Neural progenitor cell (in vitro differentiated cells): ENCODE results near the gene RPH3AL. TPM values are rescaled to one million over a fixed set of nuclear protein-coding genes. Genes with fewer than 3 reads are reported as not detected.

Experiments used
- DNase-seq: peaks from one replicate; pipeline ENCODE4 v3.0.0-alpha.2; 2016; ENCODE audit warnings: low spot score
- H2AFZ ChIP-seq: fragments of 200-600 bp; sonication (generic); replicated peaks from 2 replicates; pipeline ENCODE4 v1.6.1; 2016; ENCODE audit warnings: antibody characterized with exemption
- H3F3A ChIP-seq: fragments of 200-600 bp; sonication (generic); 2 replicates; pipeline ENCODE4 v1.6.1; 2016; ENCODE audit warnings: antibody characterized with exemption, low read depth
- H3K27ac ChIP-seq: fragments of 200-600 bp; sonication (generic); 2 replicates; pipeline ENCODE4 v1.5.1; 2016; ENCODE audit warnings: mild to moderate bottlenecking
- H3K27me3 ChIP-seq: fragments of 200-600 bp; sonication (generic); 2 replicates; pipeline ENCODE4 v1.6.1; 2016; ENCODE audit warnings: mild to moderate bottlenecking, moderate library complexity
- H3K36me3 ChIP-seq: fragments of 200-600 bp; sonication (generic); 2 replicates; pipeline ENCODE4 v1.5.1; 2016
- H3K4me1 ChIP-seq: fragments of 200-600 bp; sonication (generic); 2 replicates; pipeline ENCODE4 v1.6.1; 2016; ENCODE audit warnings: mixed run types
- H3K4me2 ChIP-seq: fragments of 200-600 bp; sonication (generic); 2 replicates; pipeline ENCODE4 v1.6.1; 2016
- H3K4me3 ChIP-seq: fragments of 200-600 bp; sonication (generic); 2 replicates; pipeline ENCODE4 v1.5.1; 2016
- H3K79me2 ChIP-seq: fragments of 200-600 bp; sonication (generic); 2 replicates; pipeline ENCODE4 v1.6.1; 2016; ENCODE audit warnings: low read depth
- H3K9ac ChIP-seq: fragments of 200-600 bp; sonication (generic); 2 replicates; pipeline ENCODE4 v1.6.1; 2016
- H3K9me3 ChIP-seq: fragments of 200-600 bp; sonication (generic); 2 replicates; pipeline ENCODE4 v1.5.1; 2016; ENCODE audit warnings: low read depth
- H4K20me1 ChIP-seq: fragments of 200-600 bp; sonication (generic); 2 replicates; pipeline ENCODE4 v1.6.1; 2016; ENCODE audit warnings: low read depth
- H3K27ac Mint-ChIP-seq: 3 replicates; pipeline ENCODE4 v1.8.0; 2021; ENCODE audit warnings: mixed read lengths
- H3K27me3 Mint-ChIP-seq: 2 replicates; pipeline ENCODE4 v1.8.0; 2022; ENCODE audit warnings: low read depth, mild to moderate bottlenecking, inconsistent platforms, moderate library complexity, mixed read lengths; ENCODE audit not compliant: insufficient read depth
- H3K36me3 Mint-ChIP-seq: 3 replicates; pipeline ENCODE4 v1.8.0; 2021; ENCODE audit warnings: mixed read lengths
- H3K4me1 Mint-ChIP-seq: 3 replicates; pipeline ENCODE4 v1.8.0; 2021; ENCODE audit warnings: mixed read lengths
- H3K4me3 Mint-ChIP-seq: 3 replicates; pipeline ENCODE4 v1.8.0; 2021; ENCODE audit warnings: mild to moderate bottlenecking, moderate library complexity, mixed read lengths
- H3K9me3 Mint-ChIP-seq: 3 replicates; pipeline ENCODE4 v1.8.0; 2020; ENCODE audit warnings: mixed read lengths
- EZH2 ChIP-seq: fragments of 200-600 bp; sonication (generic); IDR thresholded peaks from 2 replicates; pipeline ENCODE4 v1.6.1; 2017; ENCODE audit warnings: antibody characterized with exemption, mild to moderate bottlenecking, moderate library complexity
- EZH2phosphoT487 ChIP-seq: fragments of 200-600 bp; sonication (generic); IDR thresholded peaks from 2 replicates; pipeline ENCODE4 v1.6.1; 2017; ENCODE audit warnings: antibody characterized with exemption
- total RNA-seq: library from RNA; depleted of rRNA; stranded (reverse); fragments of >200 nt; gene quantifications from 2 replicates; pipeline ENCODE4 v1.2.3, GENCODE V29; 2015; ENCODE audit warnings: low replicate concordance
- TF ChIP-seq, protein P1 (sequence below): fragments of 200-600 bp; sonication (generic); IDR thresholded peaks from 2 replicates; pipeline ENCODE4 v1.5.1; 2017; ENCODE audit warnings: antibody characterized with exemption, mild to moderate bottlenecking

Gene RPH3AL
- total RNA-seq, 1 donor from 2014 or later: 7.5 TPM

DNA sequence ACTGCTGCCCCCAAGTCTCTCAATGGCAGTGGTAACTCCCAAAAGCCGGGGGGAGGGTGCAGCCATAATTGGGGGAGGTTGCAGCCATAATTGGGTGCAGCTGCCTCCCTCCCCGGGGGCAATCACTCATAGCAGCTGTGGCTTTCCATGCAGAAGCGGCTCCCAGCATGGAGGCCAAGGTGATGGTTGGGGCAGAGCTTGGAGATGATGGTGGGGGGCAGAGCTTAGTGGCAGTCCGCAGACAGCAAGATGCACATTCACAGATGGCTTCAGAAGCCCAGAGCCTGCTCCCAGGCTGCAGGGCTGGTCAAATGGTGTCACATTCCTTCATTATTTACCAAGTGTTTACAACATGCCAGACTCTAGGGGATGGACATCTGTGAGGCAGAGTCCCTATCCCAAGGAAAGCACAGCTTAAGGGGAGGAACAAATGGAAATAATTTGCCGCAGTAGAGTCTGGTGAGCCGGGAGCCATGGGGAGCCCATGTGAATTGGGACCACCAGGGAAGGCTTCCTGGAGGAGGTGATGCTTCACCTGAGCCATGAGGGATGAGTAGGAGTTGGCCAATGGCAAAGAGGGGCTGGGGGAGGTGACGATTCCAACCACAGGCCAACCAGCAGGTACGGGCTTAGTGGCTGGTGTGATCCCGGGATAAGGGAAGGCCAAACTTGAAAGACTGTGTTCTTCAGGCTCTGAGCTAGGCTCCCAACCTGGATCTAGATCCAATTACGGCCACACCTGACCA, 179.3 kb downstream of the RPH3AL start:
- no peak overlapping the region for H3K4me3 Mint-ChIP-seq

GRCh38 chr17:172401-172800, 180.2 kb downstream of the RPH3AL start:
- Histone ChIP-seq H3K27me3 (peaks cover 9% of the 10 kb centered on the region), H2AFZ (no peak overlapping the region), H3K9ac (no peak overlapping the region), H3F3A (no peaks in the 10 kb centered on the region), H3K4me1 (no peaks in the 10 kb centered on the region), H4K20me1 (no peaks in the 10 kb centered on the region), H3K4me3 (no peak overlapping the region), H3K79me2 (no peaks in the 10 kb centered on the region), H3K36me3 (no peaks in the 10 kb centered on the region), H3K27ac (no peak overlapping the region), H3K4me2 (no peak overlapping the region), H3K9me3 (no peaks in the 10 kb centered on the region)
- DNase-seq: no peak
- Mint-ChIP-seq H3K36me3 (no peaks in the 10 kb centered on the region), H3K4me3 (no peak overlapping the region), H3K27me3 (peaks cover 10% of the 10 kb centered on the region), H3K9me3 (peaks cover 4% of the 10 kb centered on the region), H3K4me1 (peaks cover 2% of the 10 kb centered on the region), H3K27ac (peak overlapping the region; percentile 50)
- TF ChIP-seq, protein P1, sequence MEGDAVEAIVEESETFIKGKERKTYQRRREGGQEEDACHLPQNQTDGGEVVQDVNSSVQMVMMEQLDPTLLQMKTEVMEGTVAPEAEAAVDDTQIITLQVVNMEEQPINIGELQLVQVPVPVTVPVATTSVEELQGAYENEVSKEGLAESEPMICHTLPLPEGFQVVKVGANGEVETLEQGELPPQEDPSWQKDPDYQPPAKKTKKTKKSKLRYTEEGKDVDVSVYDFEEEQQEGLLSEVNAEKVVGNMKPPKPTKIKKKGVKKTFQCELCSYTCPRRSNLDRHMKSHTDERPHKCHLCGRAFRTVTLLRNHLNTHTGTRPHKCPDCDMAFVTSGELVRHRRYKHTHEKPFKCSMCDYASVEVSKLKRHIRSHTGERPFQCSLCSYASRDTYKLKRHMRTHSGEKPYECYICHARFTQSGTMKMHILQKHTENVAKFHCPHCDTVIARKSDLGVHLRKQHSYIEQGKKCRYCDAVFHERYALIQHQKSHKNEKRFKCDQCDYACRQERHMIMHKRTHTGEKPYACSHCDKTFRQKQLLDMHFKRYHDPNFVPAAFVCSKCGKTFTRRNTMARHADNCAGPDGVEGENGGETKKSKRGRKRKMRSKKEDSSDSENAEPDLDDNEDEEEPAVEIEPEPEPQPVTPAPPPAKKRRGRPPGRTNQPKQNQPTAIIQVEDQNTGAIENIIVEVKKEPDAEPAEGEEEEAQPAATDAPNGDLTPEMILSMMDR: no peak
- TF ChIP-seq EZH2: no peak
- no peak for TF ChIP-seq EZH2phosphoT487

More for the DNA sequence above, 179.3 kb downstream of the RPH3AL start:
- no peak for DNase-seq
- no peaks in the 10 kb centered on the region for H4K20me1 ChIP-seq
- H3K4me2 ChIP-seq: no peak overlapping the region
- Mint-ChIP-seq H3K27me3 (peaks cover 17% of the 10 kb centered on the region), H3K36me3 (no peaks in the 10 kb centered on the region), H3K4me1 (peaks cover 6% of the 10 kb centered on the region), H3K9me3 (peaks cover 4% of the 10 kb centered on the region), H3K27ac (no peak overlapping the region)
- no peaks in the 10 kb centered on the region for H3K36me3 ChIP-seq
- H3K9me3 ChIP-seq: no peaks in the 10 kb centered on the region
- no peak overlapping the region for H2AFZ ChIP-seq
- no peaks in the 10 kb centered on the region for H3K79me2 ChIP-seq
- peaks cover 18% of the 10 kb centered on the region for H3K27me3 ChIP-seq
- no peak overlapping the region for H3K9ac ChIP-seq
- H3F3A ChIP-seq: no peaks in the 10 kb centered on the region
- no peak overlapping the region for H3K4me3 ChIP-seq
- TF ChIP-seq EZH2phosphoT487 (no peak), EZH2 (no peak)
- TF ChIP-seq, protein P1: no peak
- no peaks in the 10 kb centered on the region for H3K4me1 ChIP-seq
- H3K27ac ChIP-seq: no peak overlapping the region

DNA sequence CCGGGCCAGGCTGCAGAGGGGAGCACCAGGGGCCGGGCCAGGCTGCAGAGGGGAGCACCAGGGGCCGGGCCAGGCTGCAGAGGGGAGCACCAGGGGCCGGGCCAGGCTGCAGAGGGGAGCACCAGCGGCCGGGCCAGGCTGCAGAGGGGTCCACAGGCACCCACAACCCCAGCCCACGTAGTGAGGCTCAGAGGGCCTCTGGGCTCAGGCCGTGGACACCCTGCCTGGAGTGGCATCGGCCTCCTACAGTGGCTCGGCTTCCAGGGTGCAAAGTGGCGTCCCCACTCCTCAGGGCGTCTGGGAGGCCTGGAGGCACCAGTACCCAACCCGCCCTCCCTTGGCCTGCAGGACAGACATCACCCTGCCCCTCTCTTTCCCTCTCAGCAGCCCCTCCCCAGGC, 180.7 kb downstream of the RPH3AL start:
- Histone ChIP-seq H3K4me1 (no peaks in the 10 kb centered on the region), H4K20me1 (no peaks in the 10 kb centered on the region), H3F3A (no peaks in the 10 kb centered on the region), H3K9me3 (no peaks in the 10 kb centered on the region), H3K4me3 (no peak overlapping the region), H3K27ac (no peak overlapping the region), H3K79me2 (no peaks in the 10 kb centered on the region), H2AFZ (no peak overlapping the region), H3K36me3 (no peaks in the 10 kb centered on the region), H3K4me2 (no peak overlapping the region), H3K9ac (no peak overlapping the region), H3K27me3 (peaks cover 4% of the 10 kb centered on the region)
- H3K27ac Mint-ChIP-seq: no peak overlapping the region
- TF ChIP-seq EZH2 (no peak), EZH2phosphoT487 (no peak)
- TF ChIP-seq, protein P1: no peak
- H3K9me3 Mint-ChIP-seq: peaks cover 4% of the 10 kb centered on the region
- no peak for DNase-seq
- no peak overlapping the region for H3K4me3 Mint-ChIP-seq
- H3K4me1 Mint-ChIP-seq: peaks cover 2% of the 10 kb centered on the region
- H3K36me3 Mint-ChIP-seq: no peaks in the 10 kb centered on the region
- peaks cover 10% of the 10 kb centered on the region for H3K27me3 Mint-ChIP-seq
